Glutamatergic neuron (in vitro differentiated cells): ENCODE data around the gene HSPB1. TPM values are rescaled to one million over a fixed set of nuclear protein-coding genes. Genes with fewer than 3 reads are reported as not detected.
"Not testable (repeated sequence)": the region's sequence is repeated elsewhere in the genome, so short reads cannot be mapped to it uniquely, and the experiment has no call there.

Experiments
- DNase-seq: peaks from one replicate; pipeline ENCODE4 v3.0.0; 2022
- H3K27ac Mint-ChIP-seq: one replicate; pipeline ENCODE4 v1.8.0; 2020; ENCODE audit warnings: mild to moderate bottlenecking, mixed read lengths, inconsistent platforms; ENCODE audit not compliant: unreplicated experiment
- H3K27me3 Mint-ChIP-seq: one replicate; pipeline ENCODE4 v1.8.0; 2020; ENCODE audit warnings: mild to moderate bottlenecking, moderate library complexity, mixed read lengths, inconsistent platforms; ENCODE audit not compliant: unreplicated experiment
- H3K36me3 Mint-ChIP-seq: one replicate; pipeline ENCODE4 v1.8.0; 2020; ENCODE audit warnings: mild to moderate bottlenecking, mixed read lengths, inconsistent platforms; ENCODE audit not compliant: unreplicated experiment
- H3K4me1 Mint-ChIP-seq: one replicate; pipeline ENCODE4 v1.8.0; 2020; ENCODE audit warnings: mild to moderate bottlenecking, low read depth, mixed read lengths, inconsistent platforms; ENCODE audit not compliant: unreplicated experiment
- H3K4me3 Mint-ChIP-seq: one replicate; pipeline ENCODE4 v1.8.0; 2020; ENCODE audit warnings: mild to moderate bottlenecking, mixed read lengths, inconsistent platforms; ENCODE audit not compliant: unreplicated experiment
- H3K9me3 Mint-ChIP-seq: one replicate; pipeline ENCODE4 v1.8.0; 2020; ENCODE audit warnings: mild to moderate bottlenecking, moderate library complexity, mixed read lengths, inconsistent platforms; ENCODE audit not compliant: unreplicated experiment
- CTCF ChIP-seq: fragments of 200-600 bp; sonication (generic); IDR thresholded peaks from one replicate; pipeline ENCODE4 v1.5.0; 2021; ENCODE audit not compliant: partially characterized antibody, unreplicated experiment
- total RNA-seq: library from RNA; stranded (reverse); fragmentation: NEBNext Ultra II Directional; extraction: Animal tissue kit (Norgen Biotek cat#: 25700); gene quantifications from one replicate; pipeline ENCODE4 v1.2.1, GENCODE V29; 2021; ENCODE audit not compliant: unreplicated experiment

The HSPB1 gene
- total RNA-seq, 1 donor from 2014 or later: 50.4 TPM

DNA sequence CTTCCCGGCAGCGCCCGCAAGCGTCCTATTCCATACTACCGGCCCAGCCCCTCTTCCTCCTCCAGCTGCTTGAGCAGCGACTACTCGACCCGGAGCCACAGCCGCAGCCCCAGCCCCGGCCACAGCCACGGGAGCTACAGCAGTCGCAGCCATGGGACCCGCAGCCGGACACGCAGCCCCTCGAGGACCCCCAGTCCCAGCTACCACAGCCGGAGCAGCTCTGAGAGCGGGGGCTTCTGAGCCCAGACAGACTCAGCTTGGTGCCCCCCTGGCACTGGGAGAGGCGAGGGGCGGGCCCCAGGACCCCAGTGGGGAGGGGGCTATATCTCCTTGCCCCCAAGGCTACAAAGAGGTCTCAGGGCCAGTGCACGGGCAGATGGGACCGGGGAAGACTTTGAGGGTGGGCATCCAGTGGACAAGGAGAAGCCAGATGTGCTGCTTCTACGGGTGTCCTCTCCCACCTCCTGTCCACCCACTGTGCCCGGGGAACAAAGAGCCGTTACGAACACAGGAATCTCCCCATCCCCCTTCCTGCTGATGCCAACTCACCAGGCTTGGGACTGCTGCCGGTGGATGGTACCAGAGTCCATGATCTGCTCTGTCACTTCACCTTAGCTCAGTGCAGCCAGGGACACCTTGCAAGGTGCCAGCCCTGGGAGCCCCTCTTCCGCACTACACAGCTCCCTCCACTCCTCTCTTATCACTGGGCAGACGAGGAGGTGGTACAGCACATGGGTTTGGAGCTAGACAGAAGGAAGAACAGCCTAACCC is 16.7 kb upstream of the HSPB1 start:
- H3K27ac Mint-ChIP-seq: no peak overlapping the region
- peaks cover 27% of the 10 kb centered on the region for H3K9me3 Mint-ChIP-seq
- peaks cover 14% of the 10 kb centered on the region for H3K4me1 Mint-ChIP-seq
- no peak for DNase-seq
- no peak overlapping the region for H3K4me3 Mint-ChIP-seq
- peaks cover 30% of the 10 kb centered on the region for H3K27me3 Mint-ChIP-seq
- no peak for TF ChIP-seq CTCF
- H3K36me3 Mint-ChIP-seq: no peaks in the 10 kb centered on the region

GRCh38 chr7:76286842-76287403 is 15.6 kb upstream of the HSPB1 start:
- no peak overlapping the region for H3K4me3 Mint-ChIP-seq
- H3K4me1 Mint-ChIP-seq: peaks cover 14% of the 10 kb centered on the region
- no peak overlapping the region for H3K27ac Mint-ChIP-seq
- H3K9me3 Mint-ChIP-seq: peaks cover 24% of the 10 kb centered on the region
- H3K27me3 Mint-ChIP-seq: peaks cover 28% of the 10 kb centered on the region
- no peak for TF ChIP-seq CTCF
- H3K36me3 Mint-ChIP-seq: no peaks in the 10 kb centered on the region
- DNase-seq: no peak

DNA sequence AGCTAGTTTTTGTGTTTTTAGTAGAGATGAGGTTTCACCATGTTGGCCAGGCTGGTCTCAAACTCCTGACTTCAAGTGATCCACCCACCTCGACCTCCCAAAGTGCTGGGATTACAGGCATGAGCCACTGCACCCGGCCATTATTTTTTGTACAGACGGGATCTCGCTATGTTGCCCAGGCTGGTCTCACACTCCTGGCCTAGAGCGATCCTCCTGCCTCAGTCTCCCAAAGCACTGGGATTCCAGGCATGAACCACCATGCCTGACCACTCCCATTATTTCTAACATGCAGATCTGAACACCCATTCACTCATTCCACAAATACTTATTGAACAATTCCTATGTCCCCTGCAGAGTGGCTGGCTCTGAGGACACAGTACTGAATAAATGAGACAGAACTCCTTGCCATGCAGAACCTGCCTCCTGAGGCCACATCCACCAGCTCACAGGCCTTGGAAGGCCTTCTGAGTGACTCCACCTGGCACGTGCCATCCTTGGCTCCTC is 11.6 kb upstream of the HSPB1 start:
- H3K27ac Mint-ChIP-seq, H3K36me3 Mint-ChIP-seq, DNase-seq, H3K4me3 Mint-ChIP-seq: not testable (repeated sequence)
- peaks cover 23% of the 10 kb centered on the region for H3K4me1 Mint-ChIP-seq
- peaks cover 15% of the 10 kb centered on the region for H3K27me3 Mint-ChIP-seq
- peaks cover 22% of the 10 kb centered on the region for H3K9me3 Mint-ChIP-seq

DNA sequence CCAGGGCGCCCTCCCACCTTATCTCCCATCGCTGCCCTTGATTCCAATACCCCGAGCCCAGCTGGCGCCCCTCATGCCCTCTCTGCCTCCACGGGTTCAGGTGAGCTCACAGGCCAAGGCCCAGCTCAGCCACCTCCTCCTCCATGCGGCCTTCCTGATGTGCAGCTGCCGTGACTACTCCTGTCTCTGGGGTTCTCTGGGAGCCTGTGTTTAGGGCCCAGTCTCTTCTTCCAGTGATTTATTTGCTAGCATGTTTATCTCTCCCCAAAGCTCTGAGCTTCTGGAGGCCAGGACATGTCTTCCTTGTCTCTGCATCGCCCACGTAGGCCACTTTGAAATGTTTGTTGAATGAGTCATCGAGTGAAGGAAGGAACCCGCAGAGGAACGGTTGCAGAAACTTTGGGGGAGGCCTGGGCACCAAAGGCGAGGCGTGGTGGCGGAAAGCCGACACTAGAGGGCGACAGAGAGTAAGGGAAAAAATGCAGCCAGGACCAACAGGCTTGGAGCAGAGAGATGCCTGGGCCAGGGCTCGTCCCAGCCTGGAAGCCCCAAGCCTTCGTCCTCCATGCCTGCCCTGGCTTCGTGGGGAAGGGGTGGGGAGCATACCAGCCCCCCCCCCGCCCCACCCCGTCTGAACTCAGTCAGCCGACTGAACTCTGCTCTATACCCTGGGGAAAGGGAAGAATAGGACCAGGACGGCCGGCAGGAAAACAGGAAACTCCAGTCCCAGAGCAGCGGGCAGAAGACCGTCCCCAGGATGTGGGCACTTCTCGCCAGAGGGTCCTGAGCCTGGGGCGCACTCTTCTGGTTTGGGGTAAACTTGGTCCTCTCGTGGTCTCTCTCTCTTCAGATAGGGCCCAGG is 10.9 kb upstream of the HSPB1 start:
- Mint-ChIP-seq H3K4me1 (peaks cover 23% of the 10 kb centered on the region), H3K9me3 (peaks cover 23% of the 10 kb centered on the region), H3K4me3 (peak overlapping the region; percentile 25), H3K36me3 (peaks cover 3% of the 10 kb centered on the region), H3K27ac (peak overlapping the region; percentile 64), H3K27me3 (peaks cover 17% of the 10 kb centered on the region)
- TF ChIP-seq CTCF: peak; percentile 98
- peak; percentile 89 for DNase-seq

DNA sequence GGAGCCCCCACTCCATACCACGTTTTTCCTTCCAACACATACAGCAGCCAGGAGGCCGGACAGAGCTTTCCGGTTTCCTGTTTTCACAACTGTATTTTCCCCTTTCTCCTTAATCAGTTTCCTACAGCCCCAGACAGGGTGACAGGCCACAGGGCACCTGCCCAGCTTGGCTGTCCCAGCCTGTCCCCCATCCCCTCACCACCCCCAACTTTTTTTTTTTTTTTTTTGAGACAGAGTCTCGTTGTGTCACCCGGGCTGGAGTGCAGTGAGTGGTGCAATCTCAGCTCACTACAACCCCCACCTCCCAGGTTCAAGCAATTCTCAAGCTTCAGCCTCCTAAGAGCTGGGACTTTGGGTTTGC is 10.3 kb upstream of the HSPB1 start:
- Mint-ChIP-seq H3K27ac (peak overlapping the region; percentile 64), H3K36me3 (peaks cover 3% of the 10 kb centered on the region), H3K4me1 (peaks cover 23% of the 10 kb centered on the region), H3K9me3 (peaks cover 22% of the 10 kb centered on the region), H3K4me3 (no peak overlapping the region), H3K27me3 (peaks cover 15% of the 10 kb centered on the region)
- no peak for DNase-seq
- no peak for TF ChIP-seq CTCF

DNA sequence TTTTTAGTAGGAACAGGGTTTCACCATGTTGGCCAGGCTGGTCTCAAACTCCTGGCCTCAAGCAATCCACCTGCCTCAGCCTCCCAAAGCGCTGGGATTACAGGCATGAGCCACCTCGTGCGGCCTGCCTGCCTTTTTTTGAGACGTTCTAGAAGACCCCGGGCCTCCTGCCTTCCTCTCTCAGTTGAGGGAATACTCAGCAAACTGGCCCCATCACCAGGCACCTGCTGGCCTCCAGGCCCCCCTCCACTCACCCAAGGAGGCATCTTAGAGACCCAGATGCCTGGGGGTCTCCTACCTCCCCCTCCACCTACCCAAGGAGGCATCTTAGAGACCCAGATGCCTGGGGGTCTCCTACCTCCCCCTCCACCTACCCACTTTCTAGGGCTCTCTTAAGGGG is 9.6 kb upstream of the HSPB1 start:
- H3K9me3 Mint-ChIP-seq: peaks cover 17% of the 10 kb centered on the region
- not testable (repeated sequence) for H3K27ac Mint-ChIP-seq, H3K36me3 Mint-ChIP-seq, DNase-seq
- peak overlapping the region; percentile 70 for H3K4me3 Mint-ChIP-seq
- peaks cover 23% of the 10 kb centered on the region for H3K4me1 Mint-ChIP-seq
- peaks cover 12% of the 10 kb centered on the region for H3K27me3 Mint-ChIP-seq
